Raji (cell line): Measurements from ENCODE around the gene NPAS4.
A peak's percentile ranks its signal among the peaks of the same experiment; 100 is the strongest.

Experiments
- POLR2A ChIP-seq: IDR thresholded peaks from 2 replicates; pipeline ENCODE4 v1.6.1; 2011; ENCODE audit warnings: low read depth, low read length, control low read depth; ENCODE audit not compliant: insufficient read depth

Gene NPAS4

GRCh38 chr11:66414120-66414934 is 6.5 kb upstream of the NPAS4 start:
- no peak for TF ChIP-seq POLR2A

GRCh38 chr11:66415423-66415822 is 5.4 kb upstream of the NPAS4 start:
- TF ChIP-seq POLR2A: no peak

DNA sequence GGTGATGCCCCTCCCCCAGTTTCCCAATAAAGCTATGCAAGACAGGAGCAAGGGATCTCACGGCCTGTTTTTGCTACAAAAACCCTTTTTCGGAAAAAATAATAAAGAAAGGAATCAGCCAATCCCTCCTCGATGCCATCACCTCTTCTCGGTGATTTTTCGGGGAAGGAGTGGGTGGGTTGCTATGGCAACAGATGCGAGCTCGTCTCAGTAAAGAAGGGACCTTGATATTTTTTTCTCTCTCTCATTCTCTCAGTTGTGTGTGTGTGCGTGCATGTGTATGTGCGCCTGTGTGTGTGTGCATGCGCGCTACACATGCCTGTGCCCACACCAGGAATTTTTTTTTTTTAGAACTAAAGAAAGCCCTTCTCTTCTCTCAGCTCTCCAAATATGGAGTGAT is 3.8 kb upstream of the NPAS4 start:
- TF ChIP-seq POLR2A: no peak

GRCh38 chr11:66418168-66418985 is 2.5 kb upstream of the NPAS4 start:
- no peak for TF ChIP-seq POLR2A

DNA sequence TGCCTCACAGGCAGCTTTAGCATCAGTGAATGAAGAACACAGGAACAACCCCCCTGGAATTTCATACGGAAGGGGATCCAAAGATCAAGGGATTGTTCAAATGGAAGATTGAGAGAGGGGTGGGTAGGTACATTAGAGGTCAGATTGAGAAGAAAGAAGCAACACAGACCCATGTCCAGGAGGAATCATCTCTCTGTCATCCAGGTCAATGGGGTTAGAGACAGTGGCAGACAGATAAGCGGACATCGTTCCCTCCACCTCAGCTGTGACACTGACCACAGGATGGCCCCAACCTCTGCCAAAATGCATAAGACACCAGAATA is 1.9 kb upstream of the NPAS4 start:
- TF ChIP-seq POLR2A: no peak

DNA sequence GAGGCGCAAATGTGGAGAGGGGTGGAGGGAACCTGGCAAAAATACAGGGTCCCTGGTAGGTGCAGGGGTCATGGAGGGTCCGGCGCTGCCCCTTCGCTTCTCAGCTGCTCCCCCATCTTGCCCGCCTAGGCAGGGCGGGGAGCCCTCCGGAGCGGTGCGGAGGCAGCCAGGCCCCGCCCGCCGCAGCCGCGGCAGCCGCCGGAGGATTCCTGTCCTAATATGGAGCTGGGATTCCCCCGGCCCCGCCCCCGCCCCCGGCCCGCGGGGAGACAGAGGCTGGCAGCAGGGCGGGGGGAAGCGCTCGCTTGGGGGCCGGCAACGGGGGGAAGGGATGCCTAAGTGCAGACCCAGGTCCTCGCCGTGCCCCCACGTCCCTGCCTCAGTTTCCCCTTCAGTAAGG is 1.0 kb upstream of the NPAS4 start:
- TF ChIP-seq POLR2A: no peak

DNA sequence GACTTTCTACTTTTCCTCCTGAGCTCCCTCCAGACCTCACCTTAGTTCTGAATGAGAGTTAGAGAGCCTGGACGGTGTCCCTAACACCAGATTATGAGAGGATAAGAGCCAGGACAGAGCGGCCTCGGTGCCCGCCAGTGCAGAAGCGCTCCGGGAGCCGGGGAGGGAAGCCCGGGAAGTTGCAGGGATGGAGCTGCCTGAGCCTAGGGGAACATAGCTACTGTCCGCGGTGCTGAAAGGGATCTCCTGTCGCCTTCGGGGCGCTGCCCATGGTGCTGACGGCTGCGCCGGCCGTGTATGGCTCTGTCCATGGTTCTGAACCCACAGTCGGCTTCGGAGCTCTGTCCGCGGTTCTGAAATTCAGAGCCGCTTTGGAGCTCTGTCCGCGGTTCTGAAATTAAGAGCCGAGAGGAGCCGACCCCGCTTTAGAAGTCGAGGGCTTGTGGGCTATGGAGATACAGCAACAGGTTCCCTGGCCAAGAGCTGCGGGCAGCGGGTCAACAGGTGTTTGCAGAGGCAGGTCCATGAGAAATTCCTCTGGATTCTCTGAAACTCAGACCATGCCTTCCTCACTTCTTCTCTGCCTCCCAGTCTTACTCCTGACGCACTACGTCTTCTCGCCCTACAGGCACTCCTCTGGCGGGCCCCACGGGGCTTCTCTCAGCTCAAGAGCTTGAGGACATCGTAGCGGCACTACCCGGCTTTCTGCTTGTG is 814 bp downstream of the NPAS4 start:
- no peak for TF ChIP-seq POLR2A

GRCh38 chr11:66426314-66426713 is 5.5 kb downstream of the NPAS4 start:
- TF ChIP-seq POLR2A: no peak

GRCh38 chr11:66428933-66429332 is 8.1 kb downstream of the NPAS4 start:
- no peak for TF ChIP-seq POLR2A

- no peak for TF ChIP-seq POLR2A
Measured at GRCh38 chr11:66429983-66430602, 9.3 kb downstream of the NPAS4 start.

- no peak for TF ChIP-seq POLR2A
Measured at GRCh38 chr11:66432597-66432996, 11.8 kb downstream of the NPAS4 start.

GRCh38 chr11:66437979-66438503 is 17.2 kb downstream of the NPAS4 start:
- TF ChIP-seq POLR2A: no peak

DNA sequence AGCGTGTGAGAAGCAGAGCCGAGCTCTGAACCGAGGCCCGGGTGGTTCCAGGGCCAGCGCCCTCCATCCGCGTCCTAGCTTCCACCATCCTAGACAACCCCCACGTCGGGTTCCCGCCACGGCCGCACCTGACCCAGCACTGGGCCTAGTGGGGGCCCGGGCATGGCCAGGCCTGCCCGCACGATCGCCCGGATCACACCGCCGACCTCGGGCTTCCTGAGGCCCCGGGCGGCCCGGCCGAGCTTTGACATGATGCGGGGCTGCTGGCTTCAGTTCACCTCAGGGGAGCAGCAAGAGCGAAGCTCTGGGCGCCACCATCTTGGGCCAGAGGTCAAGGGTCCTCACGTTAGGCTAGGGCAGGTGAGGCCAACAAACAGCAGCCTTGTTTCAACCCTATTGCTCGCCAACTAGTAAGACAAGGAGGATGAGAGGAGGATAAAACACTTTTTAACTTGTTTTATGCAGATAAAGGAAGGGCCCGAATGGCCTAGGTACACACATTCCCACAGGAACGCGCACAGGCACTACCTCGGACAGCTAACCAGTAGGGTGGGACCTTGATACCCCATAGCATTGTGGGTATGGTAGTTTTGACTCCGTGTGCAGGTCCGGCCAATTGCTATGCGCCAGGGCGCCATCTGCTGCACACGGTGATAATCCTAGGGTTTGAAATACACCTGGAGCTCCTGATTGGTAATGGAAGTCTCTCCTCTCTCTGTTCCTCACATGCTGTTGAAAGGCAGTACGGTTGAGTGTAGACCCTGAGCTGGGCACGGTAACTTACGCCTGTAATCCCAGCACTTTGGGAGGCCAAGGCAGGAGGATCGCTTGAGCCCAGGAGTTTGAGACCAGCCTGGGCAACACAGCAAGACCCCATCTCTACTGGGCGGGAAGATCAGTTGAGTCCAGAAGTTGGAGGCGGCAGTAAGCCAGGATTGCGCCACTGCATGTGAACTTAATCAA is 17.9 kb downstream of the NPAS4 start, which contains the start of gene MRPL11:
Gene MRPL11, minus strand, starts transcription at position 345 of the 963 bp plus-strand sequence. Its CDS starts 94 bp downstream, at position 251.
- TF ChIP-seq POLR2A: peak; percentile 58

DNA sequence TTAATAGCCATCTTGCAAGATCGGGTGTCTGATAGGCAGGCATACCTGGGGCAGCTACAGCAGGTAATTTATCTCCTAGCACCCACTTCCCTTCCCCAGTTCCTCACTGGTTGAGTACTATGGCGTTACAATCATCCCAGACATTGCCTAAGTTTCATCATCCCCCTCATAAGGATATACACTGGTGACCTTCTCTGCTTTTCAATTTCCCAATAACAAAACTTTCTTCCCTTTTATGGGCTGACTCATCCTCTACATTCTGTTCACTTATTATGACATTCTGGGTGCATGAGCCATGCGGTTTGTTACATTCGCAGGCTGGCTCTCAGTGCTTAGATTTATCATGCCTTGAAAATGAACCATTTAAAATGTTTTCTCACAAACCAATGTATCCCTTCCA is 22.8 kb downstream of the NPAS4 start:
- no peak for TF ChIP-seq POLR2A
